AG09319 (cell line): ENCODE results near the gene DSTN.
"Not testable (repeated sequence)": the region's sequence is repeated elsewhere in the genome, so short reads cannot be mapped to it uniquely, and the experiment has no call there.

Source experiments
- DNase-seq: peaks from one replicate; pipeline ENCODE4 v3.0.0-alpha.2; 2010; ENCODE audit warnings: low read depth; ENCODE audit errors: extremely low read depth
- CTCF ChIP-seq: IDR thresholded peaks from 2 replicates; pipeline ENCODE4 v1.5.1; 2011; ENCODE audit warnings: low read depth, mild to moderate bottlenecking, inconsistent platforms, low read length, moderate library complexity

The DSTN gene

GRCh38 chr20:17654649-17655285, 84.9 kb downstream of the DSTN start:
- no peak for DNase-seq
- peak; percentile 73 for TF ChIP-seq CTCF

DNA sequence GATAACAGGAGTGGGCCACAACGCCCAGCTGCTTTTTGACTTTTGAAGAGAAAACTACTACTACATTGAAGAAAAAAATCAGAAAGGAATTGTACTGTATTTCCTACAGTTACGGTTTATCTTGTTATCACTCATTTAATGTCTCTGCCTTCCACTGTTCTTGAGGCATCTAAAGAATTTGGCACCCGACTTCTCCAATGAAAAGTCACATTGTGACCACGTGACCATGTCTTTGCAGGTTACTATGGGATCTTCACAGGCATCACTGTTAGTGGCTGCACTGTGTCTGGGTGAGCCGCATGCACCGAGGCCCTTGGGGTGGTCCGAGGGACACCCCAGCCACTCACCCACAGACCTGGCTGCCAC, 85.4 kb downstream of the DSTN start:
- TF ChIP-seq CTCF, result no peak
- no peak for DNase-seq

GRCh38 chr20:17655865-17656479, 86.1 kb downstream of the DSTN start:
- no peak for TF ChIP-seq CTCF
- DNase-seq, result no peak

GRCh38 chr20:17657079-17657825, 87.4 kb downstream of the DSTN start:
- no peak for DNase-seq
- no peak for TF ChIP-seq CTCF

DNA sequence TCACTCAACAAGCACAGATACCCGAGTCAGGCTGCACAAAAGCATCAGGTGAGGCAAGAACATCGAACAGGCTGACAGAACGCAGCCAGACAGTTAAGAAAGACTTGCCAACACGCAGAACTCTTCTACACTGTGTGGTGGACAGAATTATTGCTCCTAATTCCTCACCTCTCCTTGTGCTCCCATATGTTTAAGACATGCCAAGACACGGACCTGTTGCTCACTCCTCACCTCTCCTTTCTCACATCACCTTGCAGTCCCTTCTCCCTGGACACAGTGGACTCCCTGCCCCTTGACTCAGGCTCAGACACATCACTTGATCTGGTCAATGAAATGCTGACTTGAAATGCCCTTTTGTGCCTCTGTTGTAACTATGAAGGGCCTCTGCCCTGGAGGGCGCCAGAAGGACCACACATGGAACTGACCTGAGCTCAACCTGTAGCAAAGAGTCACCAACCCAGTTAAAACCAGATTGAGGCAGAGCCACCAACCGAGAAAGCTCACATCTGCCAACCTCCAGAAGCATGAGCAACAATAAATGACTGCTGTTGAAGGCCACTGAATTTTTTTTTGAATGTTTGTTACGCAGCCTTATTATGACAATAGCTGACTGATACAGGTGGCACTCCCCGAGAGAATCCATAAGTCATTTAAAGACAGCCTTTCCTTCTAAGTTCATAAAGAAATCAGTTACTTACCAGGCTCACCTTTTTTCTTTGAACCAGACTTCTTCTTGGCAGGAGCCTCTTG, 88.2 kb downstream of the DSTN start:
- no peak for TF ChIP-seq CTCF
- no peak for DNase-seq

DNA sequence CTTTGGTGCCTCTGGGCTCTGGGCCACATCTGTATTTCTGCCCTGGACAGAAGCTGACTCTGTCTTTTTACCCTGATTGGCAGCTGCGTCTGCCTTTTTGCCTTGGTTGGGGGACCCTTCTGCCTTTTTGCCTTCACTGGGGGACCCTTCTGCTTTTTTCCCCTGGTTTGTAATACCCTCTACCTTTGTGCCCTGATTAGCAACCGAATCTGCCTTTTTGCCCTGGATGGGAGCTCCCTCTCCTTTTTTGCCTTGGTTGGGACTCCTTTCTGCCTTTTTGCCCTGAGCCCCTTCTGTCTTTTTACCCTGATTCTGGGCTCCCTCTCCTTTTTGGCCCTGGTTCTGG, 88.7 kb downstream of the DSTN start:
- no peak for DNase-seq

GRCh38 chr20:17659344-17659743, 89.5 kb downstream of the DSTN start:
- not testable (repeated sequence) for DNase-seq

More for the DNA sequence above, 88.7 kb downstream of the DSTN start:
- TF ChIP-seq CTCF, result no peak
